AG10803 (cell line): ENCODE data around the gene DPP3.

ENCODE experiments used
- DNase-seq: peaks from one replicate; pipeline ENCODE4 v3.0.0; 2010; ENCODE audit warnings: low read depth
- H3K4me3 ChIP-seq: 2 replicates; pipeline ENCODE4 v1.5.1; 2011; ENCODE audit warnings: mild to moderate bottlenecking, low read length, control low read depth
- TF ChIP-seq, protein P1 (sequence below): conservative IDR thresholded peaks from 2 replicates; pipeline ENCODE4 v1.5.1; 2011; ENCODE audit warnings: mild to moderate bottlenecking, low read length, control low read depth, inconsistent platforms

Gene DPP3

GRCh38 chr11:66477263-66478201 lies 2.7 kb upstream of the DPP3 start:
- no peak for DNase-seq
- TF ChIP-seq, protein P1, sequence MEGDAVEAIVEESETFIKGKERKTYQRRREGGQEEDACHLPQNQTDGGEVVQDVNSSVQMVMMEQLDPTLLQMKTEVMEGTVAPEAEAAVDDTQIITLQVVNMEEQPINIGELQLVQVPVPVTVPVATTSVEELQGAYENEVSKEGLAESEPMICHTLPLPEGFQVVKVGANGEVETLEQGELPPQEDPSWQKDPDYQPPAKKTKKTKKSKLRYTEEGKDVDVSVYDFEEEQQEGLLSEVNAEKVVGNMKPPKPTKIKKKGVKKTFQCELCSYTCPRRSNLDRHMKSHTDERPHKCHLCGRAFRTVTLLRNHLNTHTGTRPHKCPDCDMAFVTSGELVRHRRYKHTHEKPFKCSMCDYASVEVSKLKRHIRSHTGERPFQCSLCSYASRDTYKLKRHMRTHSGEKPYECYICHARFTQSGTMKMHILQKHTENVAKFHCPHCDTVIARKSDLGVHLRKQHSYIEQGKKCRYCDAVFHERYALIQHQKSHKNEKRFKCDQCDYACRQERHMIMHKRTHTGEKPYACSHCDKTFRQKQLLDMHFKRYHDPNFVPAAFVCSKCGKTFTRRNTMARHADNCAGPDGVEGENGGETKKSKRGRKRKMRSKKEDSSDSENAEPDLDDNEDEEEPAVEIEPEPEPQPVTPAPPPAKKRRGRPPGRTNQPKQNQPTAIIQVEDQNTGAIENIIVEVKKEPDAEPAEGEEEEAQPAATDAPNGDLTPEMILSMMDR, result no peak
- H3K4me3 ChIP-seq, result no peak overlapping the region

DNA sequence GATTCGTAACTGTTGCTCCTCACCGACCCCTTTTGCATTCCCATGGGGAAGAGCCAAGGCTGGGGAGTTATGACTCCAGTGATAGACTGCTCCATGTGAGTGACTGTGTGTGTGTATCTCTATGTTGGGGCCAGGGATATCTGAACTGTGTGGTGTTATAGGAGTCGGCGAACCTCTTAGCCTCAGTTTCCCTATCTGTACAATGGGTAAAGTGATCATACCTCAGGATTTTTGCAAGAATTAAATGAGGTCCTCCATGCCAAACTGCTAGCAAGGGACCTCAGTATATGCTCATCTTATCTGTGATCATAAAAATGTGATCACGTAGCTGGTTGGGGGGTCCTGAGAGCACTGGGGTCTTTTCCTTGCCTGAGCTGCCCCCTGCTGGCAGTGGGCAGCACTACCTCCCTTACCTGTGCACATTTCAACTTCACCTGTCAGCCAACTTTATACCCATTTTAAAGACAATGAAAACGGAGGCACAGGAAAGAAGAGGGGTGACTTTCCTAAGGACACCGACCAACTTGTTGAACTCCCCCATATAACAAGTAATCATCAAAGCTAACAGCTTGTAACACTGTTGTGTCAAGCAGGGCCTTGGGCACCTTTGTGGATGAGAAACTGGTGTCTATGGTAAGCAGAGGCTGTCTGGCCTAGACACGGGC lies 1.4 kb upstream of the DPP3 start:
- TF ChIP-seq, protein P1, result peak; percentile 68
- H3K4me3 ChIP-seq, result peak overlapping the region; percentile 95
- no peak for DNase-seq

- peak; percentile 44 for DNase-seq
- TF ChIP-seq, protein P1, result no peak
- H3K4me3 ChIP-seq, result peak overlapping the region; percentile 95
Observed at GRCh38 chr11:66479394-66480116, 679 bp upstream of the DPP3 start.

- TF ChIP-seq, protein P1, result no peak
- no peak overlapping the region for H3K4me3 ChIP-seq
- DNase-seq, result no peak
Observed at GRCh38 chr11:66484806-66485380, 4.7 kb downstream of the DPP3 start.

- H3K4me3 ChIP-seq, result no peak overlapping the region
- no peak for DNase-seq
- TF ChIP-seq, protein P1, result no peak
Observed at GRCh38 chr11:66488957-66489356, 8.7 kb downstream of the DPP3 start.

DNA sequence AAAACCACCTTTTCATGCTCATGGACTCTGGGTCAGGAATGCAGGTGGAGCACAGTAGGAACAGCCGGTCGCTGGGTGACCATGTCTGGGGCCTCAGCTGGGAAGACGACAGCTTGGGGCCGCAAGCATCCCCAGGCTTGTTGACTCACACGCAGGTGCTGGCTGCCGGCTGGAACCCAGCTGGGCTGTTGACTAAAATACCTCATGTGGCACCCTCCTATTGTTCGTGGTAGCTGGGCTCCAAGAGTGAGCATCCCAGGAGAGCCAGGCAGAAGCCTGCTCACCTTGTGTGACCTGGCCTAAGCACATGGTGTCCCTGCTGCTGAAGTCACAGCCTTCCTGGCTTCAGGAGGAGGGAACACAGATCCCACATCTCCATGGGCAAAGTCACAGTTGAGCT lies 9.4 kb downstream of the DPP3 start:
- TF ChIP-seq, protein P1, result no peak
- H3K4me3 ChIP-seq, result no peak overlapping the region
- no peak for DNase-seq
